HG03565 (cell line): Measurements from ENCODE around the gene WDR53.
"Not testable (repeated sequence)": the region's sequence is repeated elsewhere in the genome, so short reads cannot be mapped to it uniquely, and the experiment has no call there.

Source experiments
- ATAC-seq: cut with Tn5 transposase; IDR thresholded peaks from one replicate; pipeline ENCODE4 v1.9.1; 2021; ENCODE audit warnings: mild to moderate bottlenecking, moderate library complexity; ENCODE audit not compliant: unreplicated experiment

The WDR53 gene

DNA sequence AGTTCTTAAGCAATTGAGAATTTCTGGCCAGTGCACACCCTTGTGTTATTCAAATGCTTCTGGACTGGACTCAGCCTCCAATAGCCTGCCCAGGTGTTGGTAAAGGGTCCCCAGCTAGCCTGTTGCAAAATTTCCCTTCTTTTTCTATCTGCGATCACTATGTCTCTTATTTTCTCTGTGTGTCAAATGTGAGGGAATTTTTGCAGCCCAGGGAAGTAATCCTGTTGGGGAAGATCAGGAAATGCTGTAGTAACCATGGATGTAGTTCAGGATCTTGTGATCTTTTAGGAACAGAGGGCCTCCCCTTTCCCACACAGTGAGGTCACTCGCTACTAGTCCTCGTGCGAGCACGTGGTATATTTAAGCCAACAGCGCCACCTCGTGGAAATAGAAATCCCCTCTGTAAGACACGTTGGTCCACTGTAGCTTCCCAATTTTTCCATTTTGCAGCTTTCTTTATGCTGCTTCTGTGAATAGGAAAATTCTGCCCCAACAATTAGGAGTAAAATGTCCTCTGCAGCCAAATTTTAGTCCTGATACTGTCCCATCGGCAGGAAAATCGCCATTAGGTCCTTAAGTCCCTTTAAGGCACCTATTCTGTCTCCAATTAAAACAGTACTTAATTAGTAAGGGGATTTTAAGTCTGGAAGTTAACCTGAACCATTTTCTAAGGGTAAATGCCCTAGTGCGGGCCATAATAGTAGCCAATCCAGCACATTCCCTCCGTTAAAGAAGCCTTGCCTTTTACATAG is 49.2 kb downstream of the WDR53 start:
- no peak for ATAC-seq

- ATAC-seq: no peak
Observed at GRCh38 chr3:196517919-196518318, 50.4 kb downstream of the WDR53 start.

GRCh38 chr3:196517162-196517800 is 51.1 kb downstream of the WDR53 start:
- ATAC-seq: no peak

DNA sequence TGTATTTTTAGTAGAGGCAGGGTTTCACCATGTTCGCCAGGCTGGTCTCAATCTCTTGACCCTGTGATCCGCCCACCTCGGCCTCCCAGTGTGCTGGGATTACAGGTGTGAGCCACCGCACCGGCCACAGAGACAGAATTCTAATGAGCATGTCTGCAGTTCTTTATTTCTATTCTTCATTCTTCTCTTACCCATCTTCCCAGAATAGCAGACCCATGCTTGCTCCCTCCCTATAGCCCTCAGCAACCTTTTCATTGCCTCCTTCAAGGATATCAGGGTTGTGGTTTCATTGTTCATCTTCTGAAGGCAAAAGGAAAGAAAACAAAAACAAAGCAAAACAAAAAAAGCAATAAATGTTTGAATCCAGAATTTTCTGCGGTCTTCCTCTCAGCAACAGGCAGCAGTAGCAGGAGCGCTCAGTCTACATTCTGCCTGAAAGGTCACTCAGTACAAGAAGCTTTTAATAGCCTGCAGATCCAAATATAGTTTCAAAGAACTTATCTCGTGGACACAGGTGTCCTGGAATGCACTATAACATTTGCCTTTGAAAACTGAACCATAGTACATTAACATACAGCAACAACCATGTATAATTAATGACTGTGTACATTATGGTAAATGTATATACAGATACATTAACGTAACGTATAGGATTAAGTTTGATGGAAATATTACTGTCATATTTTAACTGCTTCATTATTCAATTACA is 53.3 kb downstream of the WDR53 start, which contains the start of gene SMCO1:
TSS of gene SMCO1 (minus strand) at position 434 of the 709 bp plus-strand sequence. CDS start at position 297, 137 bp downstream.
- no peak for ATAC-seq

DNA sequence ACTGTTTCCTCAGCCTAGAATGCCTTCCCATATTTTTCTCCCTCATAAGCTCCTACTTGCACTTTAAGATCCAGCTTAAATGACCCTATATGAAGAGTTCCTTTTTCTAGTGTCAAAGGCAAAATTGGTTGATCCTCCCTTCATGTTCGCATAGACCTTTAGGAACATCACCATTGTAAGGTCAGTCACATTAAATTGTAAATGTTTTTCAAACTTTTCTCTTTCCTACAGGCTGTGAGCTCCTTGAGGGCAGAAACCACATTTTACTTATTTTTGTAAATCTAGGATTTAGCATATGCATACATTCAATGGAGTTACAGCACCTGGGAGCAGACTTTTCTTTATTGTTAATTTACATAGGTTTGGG is 54.0 kb downstream of the WDR53 start:
- no peak for ATAC-seq

GRCh38 chr3:196513697-196514349 is 54.5 kb downstream of the WDR53 start:
- no peak for ATAC-seq

GRCh38 chr3:196511646-196512425 is 56.5 kb downstream of the WDR53 start:
- not testable (repeated sequence) for ATAC-seq

DNA sequence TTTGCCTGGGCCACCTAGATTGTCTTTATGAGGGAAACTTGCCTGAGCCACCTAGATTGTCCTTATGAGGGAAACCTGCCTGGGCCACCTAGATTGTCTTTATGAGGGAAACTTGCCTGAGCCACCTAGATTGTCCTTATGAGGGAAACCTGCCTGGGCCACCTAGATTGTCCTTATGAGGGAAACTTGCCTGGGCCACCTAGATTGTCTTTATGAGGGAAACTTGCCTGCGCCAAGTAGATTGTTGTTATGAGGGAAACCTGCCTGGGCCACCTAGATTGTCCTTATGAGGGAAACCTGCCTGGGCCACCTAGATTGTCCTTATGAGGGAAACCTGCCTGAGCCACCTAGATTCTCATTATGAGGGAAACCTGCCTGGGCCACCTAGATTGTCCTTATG is 57.2 kb downstream of the WDR53 start:
- ATAC-seq: not testable (repeated sequence)

- ATAC-seq: no peak
Observed at GRCh38 chr3:196506687-196507086, 61.7 kb downstream of the WDR53 start.

DNA sequence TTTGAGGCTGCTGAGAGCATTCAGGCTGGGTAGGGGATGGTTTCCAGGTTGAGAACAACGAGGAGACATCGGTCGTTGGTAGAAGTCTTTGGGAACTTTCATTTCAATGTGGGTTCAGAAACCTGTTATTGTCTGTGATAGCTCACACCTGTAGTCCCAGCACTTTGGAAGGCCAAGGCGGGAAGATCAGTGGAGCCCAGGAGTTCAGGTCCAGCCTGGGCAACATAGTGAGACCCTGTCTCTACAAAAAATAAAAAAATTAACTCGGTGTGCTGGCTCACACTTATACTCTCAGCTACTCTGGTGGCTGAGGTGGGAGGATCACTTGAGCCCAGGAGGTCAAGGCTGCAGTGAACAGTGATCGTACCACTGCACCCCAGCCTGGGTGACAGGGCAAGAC is 63.8 kb downstream of the WDR53 start:
- no peak for ATAC-seq
